Measurements from ENCODE around the gene DGKG. TPM values are rescaled to one million over a fixed set of nuclear protein-coding genes. Genes with fewer than 3 reads are reported as not detected.

DGKG gene
- 0.54 TPM for total RNA-seq (ENCODE audit: unreplicated experiment)
- long read RNA-seq, partial matches to known transcripts: 0 of 1 reads
- long read RNA-seq, other reads (novel, unspliced or antisense): 0 of 1 reads

DNA sequence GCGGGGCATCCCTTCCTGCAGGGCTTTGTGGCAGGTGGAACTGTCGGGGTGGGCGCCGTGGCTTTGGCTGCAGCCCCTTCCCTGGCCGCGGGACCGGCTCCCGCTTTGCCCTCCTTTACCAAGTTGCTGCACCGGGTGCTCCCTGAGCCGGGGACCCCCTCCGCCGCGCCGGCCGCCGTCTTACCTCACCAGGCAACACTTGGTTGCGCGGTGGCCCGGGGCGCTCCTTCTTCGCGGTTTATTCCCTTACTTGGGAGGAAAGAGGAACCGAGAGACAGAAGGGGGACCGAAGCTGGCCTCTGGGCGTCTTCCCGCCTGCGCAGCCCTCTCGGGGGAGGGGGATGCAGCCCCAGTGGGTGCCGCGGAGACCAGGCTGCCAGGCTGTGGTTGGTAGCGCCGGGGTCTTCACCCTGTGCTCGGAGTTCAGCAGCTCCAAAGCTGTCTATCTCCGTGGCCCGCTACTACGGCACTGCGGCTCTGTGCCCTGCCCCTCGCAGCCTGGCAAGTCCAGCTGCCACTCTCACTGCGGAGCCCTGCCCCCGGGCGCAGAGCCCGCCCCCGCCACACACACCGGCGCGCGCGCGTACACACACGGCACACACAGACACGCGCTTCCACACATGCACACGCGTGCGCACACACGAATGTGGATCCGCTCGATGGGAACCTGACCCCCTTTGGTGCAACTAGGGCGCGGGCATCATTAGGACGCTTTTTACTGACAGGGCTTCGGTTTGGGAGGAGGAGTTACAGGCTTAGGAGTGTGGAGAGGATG, at the start of gene DGKG:
Gene DGKG, minus strand, starts transcription at position 473 of the 775 bp plus-strand sequence. CDS start 41,775 bp downstream, outside the sequence.
- Mint-ChIP-seq H3K4me1 (ENCODE audit: unreplicated experiment) (peaks cover 10% of the 10 kb centered on the region), H3K9me3 (ENCODE audit: unreplicated experiment) (no peaks in the 10 kb centered on the region), H3K27me3 (ENCODE audit: unreplicated experiment) (peaks cover 20% of the 10 kb centered on the region), H3K4me3 (ENCODE audit: unreplicated experiment) (peak within 1 kb of the TSS; percentile 79), H3K36me3 (ENCODE audit: low read depth, unreplicated experiment) (no peaks in the 10 kb centered on the region), H3K27ac (ENCODE audit: unreplicated experiment) (no peak within 1 kb of the TSS)
- TF ChIP-seq, protein P1, sequence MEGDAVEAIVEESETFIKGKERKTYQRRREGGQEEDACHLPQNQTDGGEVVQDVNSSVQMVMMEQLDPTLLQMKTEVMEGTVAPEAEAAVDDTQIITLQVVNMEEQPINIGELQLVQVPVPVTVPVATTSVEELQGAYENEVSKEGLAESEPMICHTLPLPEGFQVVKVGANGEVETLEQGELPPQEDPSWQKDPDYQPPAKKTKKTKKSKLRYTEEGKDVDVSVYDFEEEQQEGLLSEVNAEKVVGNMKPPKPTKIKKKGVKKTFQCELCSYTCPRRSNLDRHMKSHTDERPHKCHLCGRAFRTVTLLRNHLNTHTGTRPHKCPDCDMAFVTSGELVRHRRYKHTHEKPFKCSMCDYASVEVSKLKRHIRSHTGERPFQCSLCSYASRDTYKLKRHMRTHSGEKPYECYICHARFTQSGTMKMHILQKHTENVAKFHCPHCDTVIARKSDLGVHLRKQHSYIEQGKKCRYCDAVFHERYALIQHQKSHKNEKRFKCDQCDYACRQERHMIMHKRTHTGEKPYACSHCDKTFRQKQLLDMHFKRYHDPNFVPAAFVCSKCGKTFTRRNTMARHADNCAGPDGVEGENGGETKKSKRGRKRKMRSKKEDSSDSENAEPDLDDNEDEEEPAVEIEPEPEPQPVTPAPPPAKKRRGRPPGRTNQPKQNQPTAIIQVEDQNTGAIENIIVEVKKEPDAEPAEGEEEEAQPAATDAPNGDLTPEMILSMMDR (IDR thresholded peaks at IDR 0.05; ENCODE audit: unreplicated experiment): no peak
- peak; percentile 16 for DNase-seq (ENCODE audit: low spot score)

DNA sequence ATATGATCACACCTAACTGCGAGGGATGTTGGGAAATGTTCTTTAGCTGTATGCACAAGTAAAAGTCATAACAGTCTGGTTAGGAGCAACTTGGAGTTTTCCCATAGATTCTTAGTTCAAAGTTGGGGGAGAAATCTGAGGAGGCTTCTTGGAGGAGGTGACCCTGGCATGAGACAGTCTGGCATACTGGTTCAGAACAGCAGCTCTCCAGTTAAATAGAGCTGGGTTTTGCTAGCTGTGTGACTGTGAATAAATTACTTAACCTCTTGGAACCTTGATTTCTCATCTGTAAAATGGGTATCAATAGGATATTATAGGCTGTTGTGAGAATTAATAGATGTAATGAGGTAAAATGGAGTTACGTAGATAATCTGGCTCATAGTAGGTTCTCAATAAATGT, 49.1 kb upstream of the DGKG start:
- Mint-ChIP-seq H3K4me3 (ENCODE audit: unreplicated experiment) (no peak overlapping the region), H3K27ac (ENCODE audit: unreplicated experiment) (no peak overlapping the region), H3K9me3 (ENCODE audit: unreplicated experiment) (no peaks in the 10 kb centered on the region), H3K4me1 (ENCODE audit: unreplicated experiment) (peaks cover 12% of the 10 kb centered on the region), H3K27me3 (ENCODE audit: unreplicated experiment) (peaks cover 5% of the 10 kb centered on the region), H3K36me3 (ENCODE audit: low read depth, unreplicated experiment) (no peaks in the 10 kb centered on the region)
- no peak for DNase-seq (ENCODE audit: low spot score)
- TF ChIP-seq, protein P1 (IDR thresholded peaks at IDR 0.05; ENCODE audit: unreplicated experiment): no peak

DNA sequence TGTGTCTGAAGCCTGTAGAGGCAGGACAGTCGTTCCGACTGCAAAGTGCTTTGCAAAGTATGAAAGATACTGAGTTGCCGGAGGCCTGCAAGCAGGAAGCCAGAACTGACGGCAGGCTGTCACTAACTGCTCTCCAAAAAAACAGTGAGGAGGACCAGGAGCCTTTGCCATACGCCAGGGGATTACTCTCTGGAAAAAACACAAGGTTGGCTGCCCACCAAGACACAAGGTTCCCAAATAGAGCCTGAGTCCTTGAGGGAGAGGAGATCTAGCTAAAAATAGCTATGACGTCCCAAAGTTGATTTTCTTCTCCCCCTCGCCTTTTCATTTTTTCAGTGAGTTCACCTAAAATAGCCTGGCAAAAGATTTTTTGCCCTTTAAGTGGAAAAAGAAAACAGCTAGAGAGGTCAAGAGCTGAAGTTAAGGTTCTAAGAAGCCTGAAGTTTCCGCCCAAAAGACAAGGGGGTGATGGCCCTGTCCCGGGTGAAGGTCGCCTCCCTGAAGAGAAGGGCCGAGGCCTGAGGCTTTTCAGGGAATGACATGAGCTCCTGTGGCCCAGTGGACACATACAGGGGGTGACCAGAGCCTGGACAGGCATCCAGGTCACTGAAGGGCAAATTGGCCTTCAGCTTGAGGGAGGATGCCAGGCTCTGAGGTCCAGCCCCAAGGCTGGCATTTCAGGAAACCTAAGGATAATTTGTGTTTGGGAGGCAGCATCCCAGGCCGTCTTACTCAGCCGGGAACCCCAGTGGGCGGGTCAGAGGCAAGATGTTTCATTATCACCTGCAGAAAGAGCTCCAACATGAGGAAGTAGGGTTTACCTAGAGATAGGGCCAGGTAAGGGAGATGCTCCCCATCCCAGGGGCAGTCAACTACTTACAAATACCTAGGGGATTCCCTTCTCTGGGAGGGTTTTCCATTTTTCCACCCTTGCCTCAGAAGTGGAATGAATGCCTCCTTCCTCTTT, 44.9 kb upstream of the DGKG start:
- Mint-ChIP-seq H3K4me3 (ENCODE audit: unreplicated experiment) (no peak overlapping the region), H3K27ac (ENCODE audit: unreplicated experiment) (no peak overlapping the region), H3K9me3 (ENCODE audit: unreplicated experiment) (no peaks in the 10 kb centered on the region), H3K4me1 (ENCODE audit: unreplicated experiment) (no peaks in the 10 kb centered on the region), H3K36me3 (ENCODE audit: low read depth, unreplicated experiment) (no peaks in the 10 kb centered on the region), H3K27me3 (ENCODE audit: unreplicated experiment) (no peaks in the 10 kb centered on the region)
- TF ChIP-seq, protein P1 (IDR thresholded peaks at IDR 0.05; ENCODE audit: unreplicated experiment): no peak
- DNase-seq (ENCODE audit: low spot score): no peak

DNA sequence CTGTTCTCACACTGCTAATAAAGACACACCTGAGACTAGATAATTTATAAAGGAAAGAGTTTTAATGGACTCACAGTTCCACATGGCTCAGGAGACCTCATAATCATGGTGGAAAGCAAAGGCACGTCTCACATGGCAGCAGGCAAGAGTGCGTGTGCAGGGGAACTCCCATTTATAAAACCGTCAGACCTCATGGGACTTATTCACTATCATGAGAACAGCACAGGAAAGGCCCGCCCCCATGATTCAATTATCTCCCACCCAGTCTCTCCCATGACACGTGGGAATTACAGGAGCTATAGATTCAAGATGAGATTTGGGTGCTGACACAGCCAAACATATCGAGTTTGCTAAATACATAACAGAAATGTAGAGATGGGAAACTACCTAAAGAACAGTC, 39.5 kb upstream of the DGKG start:
- DNase-seq (ENCODE audit: low spot score): no peak
- TF ChIP-seq, protein P1 (IDR thresholded peaks at IDR 0.05; ENCODE audit: unreplicated experiment): no peak
- H3K4me3 Mint-ChIP-seq (ENCODE audit: unreplicated experiment): no peak overlapping the region
- no peaks in the 10 kb centered on the region for H3K9me3 Mint-ChIP-seq (ENCODE audit: unreplicated experiment)
- H3K36me3 Mint-ChIP-seq (ENCODE audit: low read depth, unreplicated experiment): no peaks in the 10 kb centered on the region
- no peaks in the 10 kb centered on the region for H3K4me1 Mint-ChIP-seq (ENCODE audit: unreplicated experiment)
- no peaks in the 10 kb centered on the region for H3K27me3 Mint-ChIP-seq (ENCODE audit: unreplicated experiment)
- H3K27ac Mint-ChIP-seq (ENCODE audit: unreplicated experiment): no peak overlapping the region

All from endothelial cell (in vitro differentiated cells).